T-helper 1 cell (primary cell): ENCODE measurements around the gene MZB1.
A peak's percentile ranks its signal among the peaks of the same experiment; 100 is the strongest.
"Not testable (repeated sequence)": the region's sequence is repeated elsewhere in the genome, so short reads cannot be mapped to it uniquely, and the experiment has no call there.

Experiments used
- DNase-seq, 5 donors: peaks; one replicate each; pipeline ENCODE4 v3.0.0-alpha.2; 2012 to 2020

MZB1 gene

GRCh38 chr5:139391570-139392323 lies 2.0 kb upstream of the MZB1 start:
- peak in 1 of 5 donors; percentile 75 for DNase-seq

DNA sequence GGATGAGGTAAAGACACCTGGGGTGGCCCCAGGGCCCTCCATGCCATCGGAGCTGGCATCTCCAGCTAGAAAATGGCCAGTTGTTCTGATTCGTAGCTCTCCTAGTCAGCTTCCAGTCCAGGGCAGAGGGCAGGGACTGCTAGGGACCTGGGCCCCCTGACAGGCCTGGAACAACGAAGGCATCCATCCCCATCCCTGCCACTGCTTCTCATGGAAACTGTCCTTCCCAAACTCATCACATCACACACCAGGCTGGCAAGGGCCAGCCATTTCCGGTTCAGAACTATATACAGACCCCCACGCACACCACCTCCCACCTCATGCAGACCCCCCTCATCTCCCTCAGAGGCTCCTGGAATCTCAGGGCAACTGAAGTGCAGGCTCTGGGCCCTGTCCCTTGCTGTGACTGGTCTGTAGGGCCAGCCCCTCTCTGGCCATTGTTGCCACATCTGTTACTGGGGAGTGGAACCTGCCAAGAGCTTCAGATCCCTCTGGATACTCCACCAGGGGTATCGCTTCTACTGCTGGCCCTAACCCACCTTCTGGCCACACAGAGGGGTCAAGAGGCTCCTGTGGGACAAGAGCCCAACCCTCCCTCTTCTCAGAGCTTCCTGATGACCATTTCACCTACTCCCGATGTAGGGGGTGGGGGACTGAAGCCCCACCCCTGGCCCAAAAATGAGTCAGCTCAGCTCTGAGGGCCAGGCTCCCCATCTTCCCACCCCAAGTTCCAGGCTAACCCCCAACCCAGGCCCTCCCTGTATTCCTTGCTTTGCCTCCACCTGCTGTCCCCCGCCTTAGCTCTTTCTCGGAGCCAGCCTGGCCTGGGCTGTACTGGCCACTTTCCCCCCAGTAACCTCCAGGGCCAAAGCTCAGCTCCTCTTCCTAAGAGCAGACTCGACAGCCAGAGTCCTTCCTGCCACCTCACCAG lies 1.2 kb upstream of the MZB1 start:
- no peak for DNase-seq

DNA sequence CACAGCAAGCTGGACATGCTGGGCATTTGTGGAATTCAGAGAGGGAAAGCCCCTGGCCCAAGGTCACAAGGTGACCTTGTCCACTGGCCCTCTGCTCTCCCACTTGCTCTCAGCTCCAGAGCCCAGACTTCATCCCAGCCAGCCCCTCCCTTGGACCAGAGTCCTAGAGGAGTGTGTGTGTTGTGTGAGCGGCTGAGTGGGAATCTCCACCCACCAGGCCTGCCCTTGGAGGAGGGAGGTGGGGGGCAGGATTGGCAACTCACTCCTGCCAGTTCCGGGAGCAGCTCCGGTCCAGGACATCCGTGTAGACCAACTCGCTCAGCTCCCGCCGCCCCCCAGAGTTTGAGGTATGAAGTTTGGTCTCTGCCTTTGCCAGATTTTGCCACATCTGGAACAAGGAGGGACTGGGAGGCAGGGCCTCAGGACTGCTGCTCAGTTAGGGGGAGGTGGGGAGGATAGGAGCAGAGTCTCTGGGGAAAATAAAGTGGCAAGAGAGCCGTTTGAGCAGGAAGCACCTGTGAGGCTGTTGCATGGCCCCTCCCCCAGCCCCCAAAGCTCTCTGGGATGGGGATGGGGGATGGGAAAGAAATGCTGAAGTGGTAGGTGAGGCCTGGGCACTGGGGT lies 1.4 kb downstream of the MZB1 start:
- DNase-seq = no peak

- no peak for DNase-seq
Measured at GRCh38 chr5:139387611-139388197, 2.0 kb downstream of the MZB1 start.

DNA sequence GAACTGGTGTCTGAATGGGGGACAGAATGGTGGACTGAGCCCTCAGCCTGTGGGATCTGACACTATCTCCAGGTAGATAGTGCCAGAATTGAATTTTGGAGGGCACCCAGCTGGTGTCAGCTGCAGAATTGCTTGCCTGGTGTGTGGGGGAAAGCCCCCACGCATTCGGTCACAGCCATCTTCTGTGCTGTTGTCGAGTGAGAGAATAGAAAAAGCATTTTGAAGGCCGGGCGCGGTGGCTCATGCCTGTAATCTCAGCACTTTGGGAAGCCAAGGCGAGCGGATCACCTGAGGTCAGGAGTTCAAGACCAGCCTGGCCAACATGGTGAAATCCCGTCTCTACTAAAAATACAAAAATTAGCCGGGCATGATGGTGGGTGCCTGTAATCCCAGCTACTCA lies 2.8 kb downstream of the MZB1 start:
- DNase-seq = not testable (repeated sequence)

- DNase-seq = no peak
Measured at GRCh38 chr5:139386050-139386438, 3.7 kb downstream of the MZB1 start.

DNA sequence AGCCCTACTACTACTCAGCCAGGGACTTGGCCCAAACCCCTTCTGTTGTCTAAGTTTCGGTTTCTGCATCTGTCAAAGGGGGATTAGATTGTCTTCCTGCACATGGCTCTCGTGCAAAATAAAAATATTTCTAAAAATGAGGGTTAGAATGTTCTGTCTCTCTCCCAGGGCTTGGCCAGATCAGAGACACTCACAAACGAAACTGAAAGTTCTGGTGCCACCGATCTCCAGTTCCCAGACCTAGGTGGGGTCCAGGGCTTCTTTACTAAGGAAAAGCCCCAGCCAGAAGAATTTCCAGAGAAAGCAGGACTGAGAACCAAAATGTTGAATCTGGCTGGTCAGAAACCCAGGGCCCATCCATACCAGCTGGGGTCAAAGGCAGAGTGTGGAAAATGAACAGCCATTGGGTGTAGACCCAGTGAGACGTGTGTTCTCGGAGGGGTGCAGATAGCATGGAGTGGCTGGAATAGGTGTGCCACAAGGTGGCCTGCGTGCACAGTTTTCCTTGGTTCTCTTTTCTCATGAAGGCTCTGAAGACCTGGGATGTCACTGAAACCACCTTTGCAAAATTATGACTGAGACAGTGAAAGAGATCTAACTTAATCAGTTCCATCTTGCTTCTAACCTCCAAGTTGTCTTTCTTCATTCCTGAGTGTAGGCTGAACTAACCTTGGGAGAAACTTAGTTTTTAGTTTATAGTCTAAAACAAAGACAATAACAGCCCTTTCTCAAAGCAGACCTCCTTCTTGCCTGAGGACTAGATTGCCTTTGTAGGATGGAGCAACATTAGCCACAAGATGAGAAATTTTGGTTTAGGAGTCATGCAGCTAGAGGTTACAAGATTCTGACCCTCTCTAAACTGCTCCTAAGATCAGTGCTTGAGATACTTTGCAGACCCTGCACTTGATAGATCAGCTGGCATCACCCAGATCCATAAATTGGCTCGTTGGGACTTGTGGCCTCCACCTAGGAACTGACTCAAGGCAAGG lies 4.4 kb downstream of the MZB1 start:
- peak in 1 of 5 donors; percentile 46 for DNase-seq

- no peak for DNase-seq
Measured at GRCh38 chr5:139384591-139385051, 5.1 kb downstream of the MZB1 start.

DNA sequence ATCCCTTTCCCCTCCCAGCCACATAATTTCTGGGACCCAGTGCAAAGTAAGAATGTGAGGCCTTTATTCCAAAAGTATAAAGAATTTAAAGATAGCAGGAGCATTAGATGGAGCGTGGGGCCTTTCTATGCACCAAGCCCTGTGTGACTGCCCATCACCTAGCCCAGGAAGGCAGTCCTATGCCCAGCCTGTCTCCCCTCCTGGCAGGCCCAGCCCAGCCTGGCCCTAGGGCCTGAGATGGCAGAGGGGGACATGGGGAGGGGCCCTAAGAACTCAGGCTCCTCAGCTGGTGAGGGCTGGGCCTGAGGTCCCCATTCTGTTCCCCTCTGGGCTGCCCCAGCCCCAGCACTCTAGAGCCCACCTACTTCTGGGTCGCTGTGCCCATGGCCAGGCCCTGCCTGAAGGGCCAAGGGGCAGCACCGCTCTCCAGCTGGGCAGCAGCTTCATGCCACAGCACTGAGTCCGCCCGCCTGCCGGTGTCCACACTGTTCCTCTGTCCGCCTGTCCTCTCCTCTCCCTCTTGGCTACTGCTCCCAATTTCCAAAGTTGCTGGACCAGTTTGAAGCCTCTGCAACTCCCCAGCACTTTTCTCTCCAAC lies 5.6 kb downstream of the MZB1 start:
- no peak for DNase-seq

GRCh38 chr5:139383275-139383992 lies 6.3 kb downstream of the MZB1 start, which contains the start of gene SLC23A1:
Gene SLC23A1, minus strand, starts transcription at chr5:139383297. Its CDS starts 44 bp downstream, at chr5:139383253.
- DNase-seq = no peak

DNA sequence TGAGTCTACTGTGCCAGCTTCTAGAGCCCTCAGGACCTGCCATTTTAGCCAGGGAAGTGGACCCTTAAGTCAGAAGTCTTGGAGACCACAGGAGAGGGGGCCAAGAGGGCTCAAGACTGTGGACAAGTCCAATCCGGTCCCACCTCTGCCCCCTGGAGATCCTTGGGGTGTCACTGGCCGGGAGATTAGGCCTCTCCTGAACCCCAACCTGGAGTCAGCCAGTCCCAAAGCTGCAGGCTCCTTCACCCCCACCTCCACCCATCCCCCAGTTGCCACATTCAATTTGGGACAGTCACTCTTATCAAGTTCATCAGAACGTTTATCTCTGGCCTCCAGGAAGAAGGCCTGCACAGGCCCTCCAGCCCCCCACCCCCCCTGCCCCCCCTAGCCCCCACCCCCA lies 6.9 kb downstream of the MZB1 start:
- DNase-seq = no peak

DNA sequence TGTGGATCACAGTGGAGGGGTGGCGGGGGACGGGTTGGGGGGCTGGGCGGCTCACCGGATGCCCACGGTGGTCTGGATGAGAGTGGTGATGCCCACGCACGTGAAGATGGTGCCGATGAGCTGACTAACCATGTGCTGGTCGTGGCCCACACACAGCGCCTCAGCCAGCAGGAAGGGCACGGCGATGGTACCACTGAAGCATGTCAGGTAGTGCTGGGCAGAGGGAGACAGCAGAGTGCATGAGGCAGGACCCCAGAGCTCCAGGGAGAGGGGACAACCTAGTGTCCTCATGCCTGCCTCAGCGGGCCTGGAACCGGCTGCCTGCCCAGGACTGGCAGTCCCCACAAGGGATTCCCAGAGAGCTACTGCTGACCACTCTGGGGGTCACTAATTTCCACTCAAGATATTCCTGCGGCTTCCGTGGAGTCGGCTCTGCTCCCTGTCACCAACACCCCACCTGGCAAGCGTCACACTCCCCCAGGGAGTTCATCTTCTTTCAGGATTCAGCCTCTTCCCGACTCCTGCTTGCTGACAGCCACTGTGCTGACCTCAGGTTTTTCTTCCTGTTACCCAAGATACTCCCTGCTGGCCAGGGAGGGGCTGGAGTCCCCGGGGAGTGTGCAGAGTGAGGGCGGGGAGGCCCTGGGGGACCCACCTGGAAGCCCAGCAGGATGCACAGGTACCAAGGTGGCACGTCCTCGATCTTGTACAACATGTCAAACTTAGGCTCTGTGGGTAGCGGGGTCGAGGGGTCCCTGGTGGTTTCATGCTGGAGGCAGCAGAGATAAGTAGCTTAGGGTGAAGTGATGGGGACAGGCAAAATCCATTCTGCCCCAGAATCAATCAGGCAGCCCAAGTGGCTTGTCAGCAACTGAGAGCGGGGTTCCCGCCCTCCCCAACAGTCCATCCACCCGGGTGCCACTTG lies 7.6 kb downstream of the MZB1 start:
- DNase-seq = no peak

DNA sequence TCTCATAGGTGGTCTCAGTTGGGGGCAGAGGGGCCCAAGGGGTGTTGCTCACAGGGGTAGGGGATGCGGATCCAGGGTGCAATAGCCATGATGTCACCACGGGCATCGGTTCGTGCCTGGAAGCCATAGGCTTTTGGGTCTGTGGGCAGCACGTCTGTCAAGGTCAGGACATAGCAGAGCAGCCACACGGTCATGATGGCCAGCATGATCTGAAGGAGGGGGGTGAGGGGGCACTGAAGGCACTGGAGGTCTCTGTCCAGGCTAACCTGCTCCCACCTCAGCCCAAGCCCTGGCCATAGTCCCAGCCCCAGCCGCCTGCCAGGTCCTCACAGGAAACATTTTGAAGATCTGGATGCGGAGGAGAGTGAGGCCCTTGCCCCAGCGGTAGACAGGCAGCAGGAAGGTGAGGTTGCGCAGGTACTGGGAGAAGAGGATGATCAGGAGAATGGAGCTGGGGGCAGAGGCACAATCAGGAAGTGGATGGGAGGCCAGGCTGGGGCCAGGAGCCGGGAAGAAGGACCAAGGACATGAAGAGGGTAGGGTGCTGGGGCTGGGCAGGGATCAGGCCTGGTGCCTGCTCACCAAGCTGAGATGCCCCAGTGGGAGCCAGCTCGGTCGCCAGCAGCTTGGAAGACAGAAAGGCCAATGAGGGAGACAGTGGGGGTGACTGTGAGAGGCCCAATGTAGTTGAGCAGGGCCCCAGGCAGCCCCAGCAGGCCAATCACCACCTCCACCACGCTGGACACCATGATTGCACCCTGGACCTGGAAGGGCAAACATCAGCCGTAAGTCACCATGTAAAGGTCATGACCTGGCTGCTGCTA lies 9.9 kb downstream of the MZB1 start:
- no peak for DNase-seq

DNA sequence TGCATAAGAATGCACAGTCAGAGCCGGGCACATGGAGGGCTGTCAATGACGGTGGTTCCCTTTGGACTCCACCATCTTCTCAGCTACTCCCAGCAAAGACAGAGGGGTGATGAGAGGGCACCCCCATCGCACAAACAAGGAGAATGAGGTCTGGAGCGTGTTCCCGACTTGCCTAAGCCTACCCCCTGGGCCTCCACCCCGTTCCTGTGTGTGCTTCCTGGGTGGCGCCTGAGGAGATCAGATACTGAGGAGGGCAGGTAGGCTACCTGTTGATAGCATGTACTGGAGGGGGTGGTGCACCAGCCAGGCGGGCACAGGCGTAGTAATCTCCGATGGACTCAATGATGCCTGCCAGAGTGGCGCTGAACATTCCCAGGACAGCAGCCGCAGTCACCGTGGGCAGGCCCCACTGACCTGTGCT lies 10.8 kb downstream of the MZB1 start:
- DNase-seq = no peak

GRCh38 chr5:139378101-139378825 lies 11.4 kb downstream of the MZB1 start:
- DNase-seq = no peak

- DNase-seq = no peak
Measured at GRCh38 chr5:139377226-139377625, 12.5 kb downstream of the MZB1 start.

DNA sequence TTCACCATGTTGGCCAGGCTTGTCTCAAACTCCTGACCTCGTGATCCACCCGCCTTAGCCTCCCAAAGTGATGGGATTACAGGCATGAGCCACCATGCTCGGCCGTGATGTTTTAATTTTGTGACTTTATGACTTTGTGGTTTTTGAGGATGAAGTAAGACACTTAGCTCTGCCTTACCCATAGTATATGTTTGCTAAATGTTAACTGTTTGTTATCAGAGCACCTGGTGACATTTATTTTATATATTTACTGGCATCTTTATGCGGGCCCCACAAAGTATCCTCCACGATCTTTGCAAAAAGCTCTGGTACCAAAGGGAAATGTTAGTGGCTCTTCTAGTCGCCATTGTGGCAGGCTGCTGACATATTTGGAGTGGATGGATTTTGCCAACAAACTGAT lies 13.3 kb downstream of the MZB1 start:
- DNase-seq = no peak

DNA sequence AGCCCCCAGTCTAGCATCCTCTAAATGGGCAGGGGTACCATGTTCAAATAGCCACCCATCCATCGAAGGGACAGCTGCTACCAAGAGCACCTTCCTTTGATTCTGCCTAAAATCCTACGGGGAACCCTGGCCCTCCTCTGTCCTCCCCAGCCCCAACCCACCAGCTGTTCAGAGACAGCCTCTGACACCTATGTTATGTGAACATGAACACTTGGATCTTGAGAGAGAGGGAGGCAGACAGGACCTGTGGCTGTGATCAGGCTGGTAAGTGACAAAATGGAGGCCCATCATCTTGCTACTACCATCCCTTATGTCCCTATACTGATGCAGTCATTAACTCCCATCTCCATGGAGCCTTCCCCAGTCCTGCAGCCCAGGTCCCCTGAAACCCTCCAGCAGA lies 14.8 kb downstream of the MZB1 start:
- no peak for DNase-seq
